H1 (cell line): ENCODE measurements around the gene FBXO46. TPM values are rescaled to one million over a fixed set of nuclear protein-coding genes. Genes with fewer than 3 reads are reported as not detected.
A peak's percentile ranks its signal among the peaks of the same experiment; 100 is the strongest.

Experiments used
- CTCF ChIA-PET: fragments of 300-600 bp; sonication (Branson Sonifier 250); formaldehyde crosslinking; loops from one replicate; lab custom pipeline; 2021; ENCODE audit not compliant: partially characterized antibody; lab: Charles Lee
- POLR2A ChIA-PET: fragments of 300-600 bp; sonication (Branson Sonifier 250); formaldehyde crosslinking; loops from one replicate; lab custom pipeline; 2021; ENCODE audit warnings: inconsistent platforms; ENCODE audit not compliant: partially characterized antibody; lab: Charles Lee
- DNase-seq, 2 experiments: peaks; one replicate each; pipeline versions ENCODE4 v3.0.0 to v3.0.0-alpha.2; 2010 to 2022; ENCODE audit warnings: low spot score in 2 of 2, low read depth in 1 of 2, mixed read lengths in 1 of 2
- FAIRE-seq: peaks from 2 replicates; lab custom pipeline; 2011; peaks lifted over from hg19 to GRCh38; lab: Jason Lieb, UNC
- H2AFZ ChIP-seq: 2 replicates; pipeline ENCODE4 v1.8.1; 2012; ENCODE audit warnings: low read length, inconsistent platforms
- H2AK5ac ChIP-seq: 2 replicates; pipeline ENCODE4 v1.6.1; 2013; ENCODE audit warnings: low read depth, low read length
- H2BK120ac ChIP-seq: replicated peaks from 2 replicates; pipeline ENCODE3; 2013; ENCODE audit warnings: low read depth, low read length, inconsistent platforms
- H2BK12ac ChIP-seq: 2 replicates; pipeline ENCODE4 v1.6.1; 2013; ENCODE audit warnings: low read depth, low read length
- H2BK15ac ChIP-seq: 2 replicates; pipeline ENCODE4 v1.6.1; 2013; ENCODE audit warnings: low read length
- H2BK20ac ChIP-seq: 2 replicates; pipeline ENCODE4 v1.6.1; 2013; ENCODE audit warnings: low read length
- H2BK5ac ChIP-seq: 2 replicates; pipeline ENCODE4 v1.6.1; 2013; ENCODE audit warnings: low read depth, low read length
- H3K14ac ChIP-seq: 2 replicates; pipeline ENCODE4 v1.6.1; 2013; ENCODE audit warnings: inconsistent platforms; ENCODE audit not compliant: insufficient read length
- H3K18ac ChIP-seq: 2 replicates; pipeline ENCODE4 v1.6.1; 2013; ENCODE audit warnings: low read length; ENCODE audit errors: extremely low read depth
- H3K23ac ChIP-seq: 2 replicates; pipeline ENCODE4 v1.6.1; 2013; ENCODE audit warnings: inconsistent platforms; ENCODE audit not compliant: insufficient read length
- H3K23me2 ChIP-seq: 2 replicates; pipeline ENCODE4 v1.6.1; 2013; ENCODE audit warnings: low read depth, low read length
- H3K27ac ChIP-seq: 2 replicates; pipeline ENCODE4 v1.6.1; 2011; ENCODE audit warnings: low read depth, low read length, inconsistent platforms
- H3K27me3 ChIP-seq, 4 experiments: replicated peaks in 1 of 4; 1 replicate in 1 of 4; 2 replicates in 3 of 4; pipeline versions ENCODE4 v1.6.1 to v1.8.1; 2011 to 2013; ENCODE audit warnings: low read length in 3 of 4, mild to moderate bottlenecking in 3 of 4, inconsistent platforms in 2 of 4, mixed read lengths in 2 of 4, moderate library complexity in 1 of 4; ENCODE audit not compliant: control insufficient read depth in 3 of 4, insufficient read depth in 3 of 4; ENCODE audit errors: extremely low read depth in 1 of 4
- H3K36me3 ChIP-seq, 4 experiments: 2 replicates each; pipeline versions ENCODE4 v1.6.1 to v1.8.1; 2011 to 2013; ENCODE audit warnings: mild to moderate bottlenecking in 4 of 4, low read length in 3 of 4, moderate library complexity in 2 of 4, control low read depth in 1 of 4, inconsistent platforms in 1 of 4; ENCODE audit not compliant: insufficient read depth in 4 of 4, control insufficient read depth in 2 of 4
- H3K4ac ChIP-seq: replicated peaks from 2 replicates; pipeline ENCODE3; 2013; ENCODE audit warnings: low read length, low read depth, mixed read lengths, inconsistent platforms; ENCODE audit not compliant: insufficient read length
- H3K4me1 ChIP-seq, 4 experiments: replicated peaks in 1 of 4; 1 replicate in 1 of 4; 2 replicates in 3 of 4; pipeline versions ENCODE4 v1.6.1 to v1.8.1; 2011 to 2013; ENCODE audit warnings: low read length in 3 of 4, inconsistent platforms in 2 of 4, mixed read lengths in 1 of 4; ENCODE audit not compliant: insufficient read depth in 4 of 4, control insufficient read depth in 3 of 4
- H3K4me2 ChIP-seq, 2 experiments: 2 replicates each; pipeline versions ENCODE4 v1.6.1 to v1.8.1; 2011 to 2013; ENCODE audit warnings: low read depth in 2 of 2, low read length in 2 of 2, control low read depth in 1 of 2, inconsistent platforms in 1 of 2, mild to moderate bottlenecking in 1 of 2; ENCODE audit not compliant: insufficient read depth in 1 of 2
- H3K4me3 ChIP-seq, 4 experiments: fragments of 200-600, 300-600 bp in 1 of 4; sonication (generic), shearing (Covaris generic), sonication (Bioruptor Twin) in 1 of 4; 2 replicates each; pipeline versions ENCODE4 v1.5.1 to v1.8.1; 2011 to 2016; ENCODE audit warnings: low read length in 4 of 4, low read depth in 3 of 4, control low read depth in 2 of 4, inconsistent platforms in 2 of 4, mild to moderate bottlenecking in 2 of 4, mixed read lengths in 1 of 4, moderate library complexity in 1 of 4; ENCODE audit not compliant: insufficient read depth in 2 of 4; ENCODE audit errors: extremely low read depth in 1 of 4
- H3K56ac ChIP-seq: replicated peaks from 2 replicates; pipeline ENCODE3; 2013; ENCODE audit warnings: low read depth, mild to moderate bottlenecking, mixed read lengths, low read length, inconsistent platforms; ENCODE audit not compliant: insufficient read length
- H3K79me1 ChIP-seq: 2 replicates; pipeline ENCODE4 v1.6.1; 2013; ENCODE audit warnings: low read depth, low read length, control low read depth
- H3K79me2 ChIP-seq, 2 experiments: 2 replicates each; pipeline versions ENCODE4 v1.6.1 to v1.8.1; 2012 to 2013; ENCODE audit warnings: low read length in 2 of 2, mild to moderate bottlenecking in 2 of 2, inconsistent platforms in 1 of 2; ENCODE audit not compliant: insufficient read depth in 2 of 2, control insufficient read depth in 1 of 2
- H3K9ac ChIP-seq, 4 experiments: replicated peaks in 1 of 4; 1 replicate in 1 of 4; 2 replicates in 3 of 4; pipeline versions ENCODE4 v1.6.1 to v1.8.1; 2011 to 2013; ENCODE audit warnings: low read depth in 3 of 4, low read length in 3 of 4, control low read depth in 2 of 4, mild to moderate bottlenecking in 2 of 4, moderate library complexity in 2 of 4, inconsistent platforms in 1 of 4; ENCODE audit errors: extremely low read depth in 1 of 4
- H3K9me3 ChIP-seq, 2 experiments: 2 replicates each; pipeline versions ENCODE4 v1.6.1 to v1.8.1; 2012 to 2013; ENCODE audit warnings: mild to moderate bottlenecking in 2 of 2, moderate library complexity in 2 of 2, control low read depth in 1 of 2, inconsistent platforms in 1 of 2, low read depth in 1 of 2, low read length in 1 of 2, mixed read lengths in 1 of 2; ENCODE audit not compliant: insufficient read depth in 2 of 2
- H4K20me1 ChIP-seq, 2 experiments: replicated peaks in 1 of 2; 2 replicates each; pipeline versions ENCODE3 to v1.8.1; 2011 to 2013; ENCODE audit warnings: inconsistent platforms in 2 of 2, low read length in 2 of 2, mild to moderate bottlenecking in 1 of 2; ENCODE audit not compliant: insufficient read depth in 2 of 2, control insufficient read depth in 1 of 2
- H4K5ac ChIP-seq: 2 replicates; pipeline ENCODE4 v1.6.1; 2013; ENCODE audit warnings: low read length, low read depth, mixed read lengths, inconsistent platforms; ENCODE audit not compliant: insufficient read length
- H4K8ac ChIP-seq: 2 replicates; pipeline ENCODE4 v1.8.0; 2013; ENCODE audit warnings: mild to moderate bottlenecking, moderate library complexity, low read length, inconsistent platforms; ENCODE audit not compliant: insufficient read depth; ENCODE audit errors: extremely low read depth
- H4K91ac ChIP-seq: replicated peaks from 2 replicates; pipeline ENCODE3; 2013; ENCODE audit warnings: low read length, mixed read lengths, inconsistent platforms; ENCODE audit not compliant: insufficient read length
- BCL11A ChIP-seq, 2 experiments: IDR thresholded peaks; one replicate each; pipeline ENCODE4 v1.6.1; 2011; ENCODE audit warnings: low read depth in 2 of 2, low read length in 2 of 2, mild to moderate bottlenecking in 2 of 2
- CBX5 ChIP-seq: fragments of 300-800, 300-1000 bp; sonication (generic); IDR thresholded peaks from 2 replicates; pipeline ENCODE4 v1.7.1; 2016; ENCODE audit warnings: antibody characterized with exemption, low read length, low read depth
- FOSL1 ChIP-seq: IDR thresholded peaks from 2 replicates; pipeline ENCODE4 v1.6.1; 2011; ENCODE audit warnings: mild to moderate bottlenecking, low read depth, low read length, moderate library complexity; ENCODE audit not compliant: insufficient read depth
- NRF1 ChIP-seq: IDR thresholded peaks from 2 replicates; pipeline ENCODE4 v1.6.1; 2011; ENCODE audit warnings: mild to moderate bottlenecking, low read depth, low read length, improper control_type of control experiment
- POLR2AphosphoS5 ChIP-seq: IDR thresholded peaks from 2 replicates; pipeline ENCODE4 v1.6.1; 2011; ENCODE audit warnings: low read depth, low read length
- SAP30 ChIP-seq: fragments of 300-600 bp; sonication (generic); IDR thresholded peaks from 2 replicates; pipeline ENCODE4 v1.7.1; 2012; ENCODE audit warnings: low read length, moderate library complexity, mild to moderate bottlenecking, inconsistent platforms; ENCODE audit not compliant: insufficient read depth, insufficient replicate concordance
- USF2 ChIP-seq: IDR thresholded peaks from 2 replicates; pipeline ENCODE4 v1.6.1; 2011; ENCODE audit warnings: low read length, improper control_type of control experiment
- YY1 ChIP-seq: IDR thresholded peaks from 2 replicates; pipeline ENCODE4 v1.6.1; 2011; ENCODE audit warnings: low read depth, mild to moderate bottlenecking, low read length
- WGBS, 2 experiments: shearing (Covaris generic) in 1 of 2; methylation state at CpG; one replicate each; pipeline versions ENCODE4 v1.1.6 to v1.1.7; 2013 to 2015; ENCODE audit warnings: low lambda C conversion rate in 2 of 2, mixed read lengths in 2 of 2, inconsistent platforms in 1 of 2, low coverage in 1 of 2, missing lambda C conversion rate in 1 of 2; ENCODE audit not compliant: insufficient replicate concordance in 2 of 2, insufficient coverage in 1 of 2, insufficient read length in 1 of 2; ENCODE audit errors: extremely low coverage in 1 of 2, missing lambda C conversion rate in 1 of 2; 5-methylcytosine and 5-hydroxymethylcytosine counted together
- polyA plus RNA-seq, 7 experiments: library from polyadenylated mRNA; depleted of rRNA in 3 of 7; stranded (reverse) in 5 of 7; unstranded in 2 of 7; fragments of >200 nt in 5 of 7; fragments of 200-250 nt in 2 of 7; gene quantifications; 1 replicate in 5 of 7; 2 replicates in 1 of 7; 4 replicates in 1 of 7; pipeline versions ENCODE4 v1.2.1 to v1.2.3, GENCODE V29; 2011 to 2013; ENCODE audit warnings: missing spikeins in 2 of 7, mixed read lengths in 2 of 7
- total RNA-seq: library from RNA; stranded (reverse); fragmentation: NEBNext Ultra II Directional; extraction: Animal tissue kit (Norgen Biotek cat#: 25700); gene quantifications from 2 replicates; pipeline ENCODE4 v1.2.1, GENCODE V29; 2021

FBXO46 gene
- total and polyA plus RNA-seq, 2 of the 8 experiments (the other 6 are each of a cell fraction or from before 2014, with no cell fraction given), result 11.2 to 38.9 TPM

- Histone ChIP-seq H4K20me1 (peaks cover 0 to 3% of the 10 kb centered on the region in 2 experiments), H2BK120ac (no peak overlapping the region)
- WGBS, 2 experiments, result 2% methylated on average over 31 of the region's 79 CpGs; no CpG with 5 or more reads in 1 of the 2 experiments
- TF ChIP-seq BCL11A (IDR thresholded peaks at IDR 0.05; ENCODE audit: low read depth in 2 of 2, low read length in 2 of 2) (no peak), USF2 (peak; percentile 14; the same call in 1 of the 2 replicates), SAP30 (no peak), NRF1 (no peak), POLR2AphosphoS5 (peak; percentile 86), FOSL1 (no peak), CBX5 (no peak), YY1 (no peak)
Measured at GRCh38 chr19:45770192-45771101, 39.8 kb upstream of the FBXO46 start.

More at GRCh38 chr19:45770192-45771101, 39.8 kb upstream of the FBXO46 start:
- Histone ChIP-seq H2AK5ac (no peak overlapping the region), H2BK15ac (peak overlapping the region; percentile 61; the same call in 1 of the 2 replicates), H2BK12ac (0 out of 2 replicates have a peak overlapping the region, but pooled peaks have one; percentile 9), H2BK5ac (peak overlapping the region; percentile 75), H3K56ac (peak overlapping the region; percentile 72), H3K27ac (peak overlapping the region; percentile 78; the same call in 1 of the 2 replicates), H3K18ac (peak overlapping the region; percentile 88), H3K4ac (no peak overlapping the region), H3K4me2 (peak overlapping the region; percentile 61 to 99), H3K27me3 (no peaks in the 10 kb centered on the region), H3K14ac (no peak overlapping the region), H3K4me1 (peaks cover 0 to 21% (median 17%) of the 10 kb centered on the region in 4 experiments; a peak in 6 of 7 replicates), H3K23ac (no peak overlapping the region), H4K8ac (peak overlapping the region; percentile 68; the same call in 1 of the 2 replicates), H3K79me2 (no peaks in the 10 kb centered on the region), H3K79me1 (no peaks in the 10 kb centered on the region), H4K91ac (no peak overlapping the region), H3K9me3 (no peaks in the 10 kb centered on the region), H3K4me3 (peak overlapping the region; percentile 44 to 83 (median 78)), H2BK20ac (no peak overlapping the region), H3K23me2 (peaks cover 28% of the 10 kb centered on the region), H3K9ac (peak overlapping the region; percentile 51 to 83 (median 78)), H3K36me3 (peaks cover 0 to 2% (median 0%) of the 10 kb centered on the region in 4 experiments; a peak in 2 of 8 replicates), H2AFZ (no peak overlapping the region), H4K5ac (peak overlapping the region; percentile 77)
- peak; percentile 68 for FAIRE-seq
- peak; percentile 95 to 96 for DNase-seq
- CTCF ChIA-PET, result interaction anchor here (0.6 to 6.7 kb wide), 21 partner anchors 11 to 137 kb away, joined by 3 to 55 read pairs (median 4); partner anchors contain the start of genes DMPK, FBXO46, QPCTL and RSPH6A
- POLR2A ChIA-PET, result interaction anchor here (0.6 to 16.2 kb wide), 21 partner anchors 9 to 813 kb away, joined by 3 to 284 read pairs (median 6); partner anchors contain the start of genes DMPK, DMWD, FBXO46 and MEIOSIN
